Stimulated activated CD8-positive, alpha-beta memory T cell treated with anti-CD3 and anti-CD28 coated beads, Interleukin-2, amount 100 ng/mL, for 1 hour (primary cell): ENCODE results near the gene PPP6R2.
A peak's percentile ranks its signal among the peaks of the same experiment; 100 is the strongest.

Experiments used
- DNase-seq, 2 donors: peaks; one replicate each; pipeline ENCODE4 v3.0.0-alpha.2; 2020; ENCODE audit warnings: low read depth in 2 of 2

Gene PPP6R2

GRCh38 chr22:50305923-50306566 is 37.1 kb upstream of the PPP6R2 start:
- no peak for DNase-seq

- no peak for DNase-seq
These were observed 36.1 kb upstream of the PPP6R2 start, which contains the start of gene PLXNB2 for GRCh38 chr22:50306753-50307749. Gene PLXNB2 (minus strand): TSS chr22:50307646. CDS start chr22:50290584, 17,062 bp downstream.

- no peak for DNase-seq
These were observed 35.1 kb upstream of the PPP6R2 start for GRCh38 chr22:50307890-50308596.

- no peak for DNase-seq
These were observed 34.6 kb upstream of the PPP6R2 start for GRCh38 chr22:50308597-50308935.

GRCh38 chr22:50308986-50309600 is 34.0 kb upstream of the PPP6R2 start:
- DNase-seq = no peak

GRCh38 chr22:50309601-50309991 is 33.5 kb upstream of the PPP6R2 start:
- DNase-seq = no peak

GRCh38 chr22:50310031-50310722 is 33.0 kb upstream of the PPP6R2 start:
- DNase-seq = no peak

GRCh38 chr22:50310949-50311444 is 32.1 kb upstream of the PPP6R2 start:
- no peak for DNase-seq

- no peak for DNase-seq
These were observed 31.3 kb upstream of the PPP6R2 start for GRCh38 chr22:50311606-50312351.

- no peak for DNase-seq
These were observed 30.8 kb upstream of the PPP6R2 start for GRCh38 chr22:50312371-50312770.

- DNase-seq = no peak
These were observed 30.1 kb upstream of the PPP6R2 start for GRCh38 chr22:50313021-50313420.

GRCh38 chr22:50313600-50313999 is 29.5 kb upstream of the PPP6R2 start:
- no peak for DNase-seq

GRCh38 chr22:50314081-50314454 is 29.1 kb upstream of the PPP6R2 start:
- no peak for DNase-seq

- DNase-seq = peak; percentile 43 to 54
These were observed 28.5 kb upstream of the PPP6R2 start for GRCh38 chr22:50314455-50315288.

GRCh38 chr22:50315289-50316113 is 27.6 kb upstream of the PPP6R2 start:
- no peak for DNase-seq

GRCh38 chr22:50316114-50317065 is 26.7 kb upstream of the PPP6R2 start:
- no peak for DNase-seq

GRCh38 chr22:50317178-50317577 is 25.9 kb upstream of the PPP6R2 start:
- no peak for DNase-seq
